Activated T-helper 1 cell treated with anti-CD3 and anti-CD28 coated beads, Interleukin-12 subunit alpha, Interleukin-12 subunit beta, Interleukin-2, Interleukin-4 antibody, amounts not matched to agents 30 ng/mL and 10 ng/mL and 1 ng/mL, durations not matched to agents 14 hours and 24 hours and 36 hours (primary cell): ENCODE data around the gene RIPPLY3. TPM values are rescaled to one million over a fixed set of nuclear protein-coding genes. Genes with fewer than 3 reads are reported as not detected.
"Not testable (repeated sequence)": the region's sequence is repeated elsewhere in the genome, so short reads cannot be mapped to it uniquely, and the experiment has no call there.

Source experiments
- DNase-seq: peaks from one replicate; pipeline ENCODE4 v3.0.0; 2021; ENCODE audit warnings: low spot score
- H3K27ac Mint-ChIP-seq: one replicate; pipeline ENCODE4 v1.8.0; 2021; ENCODE audit warnings: mild to moderate bottlenecking, mixed read lengths
- H3K27me3 Mint-ChIP-seq: one replicate; pipeline ENCODE4 v1.8.0; 2022; ENCODE audit warnings: mild to moderate bottlenecking, moderate library complexity, mixed read lengths; ENCODE audit not compliant: insufficient read depth
- H3K36me3 Mint-ChIP-seq: one replicate; pipeline ENCODE4 v1.8.0; 2021; ENCODE audit warnings: low read depth, mixed read lengths
- H3K4me1 Mint-ChIP-seq: one replicate; pipeline ENCODE4 v1.8.0; 2021; ENCODE audit warnings: low read depth, mixed read lengths
- H3K4me3 Mint-ChIP-seq: one replicate; pipeline ENCODE4 v1.8.0; 2021; ENCODE audit warnings: mild to moderate bottlenecking, moderate library complexity, mixed read lengths
- H3K9me3 Mint-ChIP-seq: one replicate; pipeline ENCODE4 v1.8.0; 2021; ENCODE audit warnings: mixed read lengths
- intact Hi-C: fragments of 100-400 bp; cut with micrococcal nuclease; formaldehyde crosslinking; loops from one replicate; pipeline ENCODE4 v1.15.1; 2024
- total RNA-seq: library from RNA; stranded (reverse); gene quantifications from 2 replicates; pipeline ENCODE4 v1.2.3, GENCODE V29; 2022

Gene RIPPLY3
- total RNA-seq, 1 donor from 2014 or later: 0.10 TPM

GRCh38 chr21:37005548-37006485, 685 bp upstream of the RIPPLY3 start:
- intact Hi-C loops: loop anchor here (5.0 to 10.0 kb wide), 3 partner anchors 294 to 501 kb away; no protein-coding TSS in a partner anchor

GRCh38 chr21:37008724-37009123, 2.2 kb downstream of the RIPPLY3 start:
- intact Hi-C loops: loop anchor here (5.0 to 10.0 kb wide), 3 partner anchors 296 to 504 kb away; no protein-coding TSS in a partner anchor
- Mint-ChIP-seq H3K27me3 (peaks cover 27% of the 10 kb centered on the region), H3K4me1 (peaks cover 12% of the 10 kb centered on the region), H3K27ac (no peak overlapping the region), H3K4me3 (no peak overlapping the region), H3K9me3 (no peaks in the 10 kb centered on the region), H3K36me3 (no peaks in the 10 kb centered on the region)
- DNase-seq: no peak

More at GRCh38 chr21:37005548-37006485, 685 bp upstream of the RIPPLY3 start:
- Mint-ChIP-seq H3K27me3 (peaks cover 23% of the 10 kb centered on the region), H3K4me1 (peaks cover 20% of the 10 kb centered on the region), H3K36me3 (no peaks in the 10 kb centered on the region), H3K9me3 (no peaks in the 10 kb centered on the region), H3K4me3 (peak overlapping the region; percentile 22), H3K27ac (no peak overlapping the region)
- DNase-seq: no peak

GRCh38 chr21:37009740-37010341, 3.3 kb downstream of the RIPPLY3 start:
- Mint-ChIP-seq H3K4me3 (peak overlapping the region; percentile 63), H3K9me3 (no peaks in the 10 kb centered on the region), H3K36me3 (no peaks in the 10 kb centered on the region), H3K4me1 (peaks cover 12% of the 10 kb centered on the region), H3K27me3 (peaks cover 27% of the 10 kb centered on the region), H3K27ac (no peak overlapping the region)
- intact Hi-C loops: loop anchor here (1.0 to 10.0 kb wide), 7 partner anchors 21 to 505 kb away; partner anchors contain the start of gene HLCS
- DNase-seq: peak; percentile 69

DNA sequence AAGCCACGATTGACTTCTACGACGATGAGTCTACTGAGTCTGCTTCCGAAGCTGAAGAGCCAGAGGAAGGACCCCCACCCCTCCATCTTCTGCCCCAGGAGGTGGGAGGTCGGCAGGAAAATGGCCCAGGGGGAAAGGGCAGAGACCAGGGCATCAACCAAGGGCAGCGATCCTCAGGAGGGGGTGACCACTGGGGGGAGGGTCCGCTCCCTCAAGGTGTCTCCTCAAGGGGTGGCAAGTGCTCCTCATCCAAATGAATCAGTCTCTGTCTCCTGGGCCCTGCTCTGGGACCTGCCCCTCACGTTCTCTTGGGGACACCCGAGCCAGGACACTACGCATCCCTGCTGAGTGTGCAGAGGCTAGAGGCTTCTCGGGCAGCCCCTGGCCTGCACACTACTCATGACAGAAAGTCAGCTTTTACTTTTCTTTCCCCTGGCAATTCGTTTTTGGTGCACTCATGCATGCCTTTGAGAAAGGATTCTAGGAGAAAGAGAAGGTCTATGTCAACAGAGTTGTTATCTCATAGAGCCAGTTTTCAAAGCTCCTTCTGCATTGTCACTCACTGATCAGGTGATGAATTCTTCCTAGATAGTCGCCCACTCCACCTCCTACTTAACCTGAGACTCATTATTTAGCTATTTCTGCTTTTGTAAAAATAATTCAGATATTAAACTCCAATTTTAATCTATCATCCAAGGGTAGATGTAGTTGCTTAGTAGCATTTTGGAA, 11.6 kb downstream of the RIPPLY3 start:
- Mint-ChIP-seq H3K4me1 (no peaks in the 10 kb centered on the region), H3K4me3 (no peak overlapping the region), H3K9me3 (no peaks in the 10 kb centered on the region), H3K27me3 (peaks cover 5% of the 10 kb centered on the region), H3K36me3 (no peaks in the 10 kb centered on the region), H3K27ac (no peak overlapping the region)
- intact Hi-C loops: no loop called here
- DNase-seq: no peak

DNA sequence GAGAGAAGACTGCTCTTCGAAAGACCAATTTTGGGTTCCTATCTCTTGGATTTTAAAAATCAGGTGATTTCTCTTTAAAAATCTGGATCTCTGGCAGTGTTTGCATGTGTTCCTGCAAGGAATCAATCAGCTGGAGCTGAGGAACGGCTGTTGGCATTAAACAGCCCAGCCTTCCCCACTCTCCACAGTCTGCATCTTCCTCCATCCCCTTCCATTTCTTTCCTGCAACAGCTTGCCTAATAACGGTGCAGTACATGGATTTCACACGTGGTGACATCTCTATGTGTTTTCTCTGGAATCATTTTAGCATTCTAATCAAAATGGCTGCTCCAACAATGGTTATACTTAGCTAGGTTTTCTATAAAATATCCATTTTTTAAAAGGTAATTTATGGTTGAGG, 20.0 kb downstream of the RIPPLY3 start:
- Mint-ChIP-seq H3K9me3 (no peaks in the 10 kb centered on the region), H3K36me3 (no peaks in the 10 kb centered on the region), H3K27ac (no peak overlapping the region), H3K4me3 (no peak overlapping the region), H3K27me3 (peaks cover 5% of the 10 kb centered on the region), H3K4me1 (no peaks in the 10 kb centered on the region)
- intact Hi-C loops: no loop called here
- no peak for DNase-seq

GRCh38 chr21:37028570-37028969, 22.1 kb downstream of the RIPPLY3 start:
- Mint-ChIP-seq H3K36me3 (no peaks in the 10 kb centered on the region), H3K9me3 (no peaks in the 10 kb centered on the region), H3K27me3 (peaks cover 5% of the 10 kb centered on the region), H3K27ac (no peak overlapping the region), H3K4me1 (no peaks in the 10 kb centered on the region), H3K4me3 (no peak overlapping the region)
- no peak for DNase-seq
- intact Hi-C loops: no loop called here

GRCh38 chr21:37030864-37031263, 24.4 kb downstream of the RIPPLY3 start:
- intact Hi-C loops: no loop called here
- Mint-ChIP-seq H3K9me3 (no peaks in the 10 kb centered on the region), H3K27me3 (no peaks in the 10 kb centered on the region), H3K36me3 (no peaks in the 10 kb centered on the region), H3K4me1 (no peaks in the 10 kb centered on the region), H3K27ac (no peak overlapping the region), H3K4me3 (no peak overlapping the region)
- DNase-seq: no peak

DNA sequence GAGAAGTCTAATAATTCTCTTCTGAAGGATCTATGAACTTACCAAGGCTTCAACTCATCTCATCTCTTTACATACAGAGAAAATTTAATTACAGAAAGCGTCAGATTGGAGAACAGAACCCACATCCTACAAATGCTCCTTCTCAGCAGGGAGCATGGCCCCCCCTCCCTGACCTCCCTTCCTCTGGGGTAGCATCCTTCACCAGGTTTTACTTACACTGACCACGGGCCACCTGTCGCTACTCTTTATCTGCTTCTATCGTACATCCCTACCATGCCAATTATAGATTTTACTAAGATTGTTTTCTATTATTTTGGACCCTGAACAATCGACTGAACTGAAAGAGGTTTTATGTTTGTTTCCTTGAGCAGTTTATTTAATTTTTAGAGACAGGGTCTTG, 25.8 kb downstream of the RIPPLY3 start:
- Mint-ChIP-seq H3K27ac (no peak overlapping the region), H3K4me1 (no peaks in the 10 kb centered on the region), H3K9me3 (no peaks in the 10 kb centered on the region), H3K36me3 (no peaks in the 10 kb centered on the region), H3K27me3 (peaks cover 3% of the 10 kb centered on the region), H3K4me3 (no peak overlapping the region)
- DNase-seq: no peak
- intact Hi-C loops: no loop called here

- Mint-ChIP-seq H3K9me3 (no peaks in the 10 kb centered on the region), H3K27ac (no peak overlapping the region), H3K36me3 (no peaks in the 10 kb centered on the region), H3K4me1 (no peaks in the 10 kb centered on the region), H3K27me3 (peaks cover 3% of the 10 kb centered on the region), H3K4me3 (no peak overlapping the region)
- intact Hi-C loops: no loop called here
- DNase-seq: no peak
Observed at GRCh38 chr21:37032877-37033471, 26.5 kb downstream of the RIPPLY3 start.

- H3K9me3 Mint-ChIP-seq, intact Hi-C loops, H3K36me3 Mint-ChIP-seq, DNase-seq, H3K4me1 Mint-ChIP-seq, H3K4me3 Mint-ChIP-seq, H3K27me3 Mint-ChIP-seq, H3K27ac Mint-ChIP-seq: not testable (repeated sequence)
Observed at GRCh38 chr21:37034394-37034793, 27.9 kb downstream of the RIPPLY3 start.

DNA sequence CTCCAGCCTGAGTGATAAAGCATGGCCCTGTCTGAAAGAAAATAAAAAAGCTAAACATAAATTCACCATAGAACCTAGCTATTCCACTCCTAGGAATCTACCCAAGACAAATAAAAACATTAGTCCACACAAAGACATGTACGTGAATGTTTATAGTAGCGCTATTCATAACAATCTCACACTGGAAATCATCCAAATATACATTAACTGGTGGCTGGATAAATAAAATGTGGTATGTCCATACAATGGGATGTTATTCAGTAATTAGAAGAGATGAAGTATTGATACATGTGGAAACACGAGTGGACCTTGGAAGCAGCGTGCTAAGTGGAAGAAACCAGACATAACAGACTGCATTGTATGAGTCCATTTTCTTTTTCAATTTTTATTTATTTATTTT, 29.7 kb downstream of the RIPPLY3 start:
- no peak for DNase-seq
- Mint-ChIP-seq H3K36me3 (no peaks in the 10 kb centered on the region), H3K27me3 (peaks cover 3% of the 10 kb centered on the region), H3K4me3 (no peak overlapping the region), H3K27ac (no peak overlapping the region), H3K4me1 (no peaks in the 10 kb centered on the region), H3K9me3 (no peaks in the 10 kb centered on the region)
- intact Hi-C loops: no loop called here

- intact Hi-C loops: no loop called here
- no peak for DNase-seq
- no peaks in the 10 kb centered on the region for H3K9me3 Mint-ChIP-seq
- no peaks in the 10 kb centered on the region for H3K4me1 Mint-ChIP-seq
- no peaks in the 10 kb centered on the region for H3K36me3 Mint-ChIP-seq
- no peak overlapping the region for H3K27ac Mint-ChIP-seq
- no peak overlapping the region for H3K4me3 Mint-ChIP-seq
- H3K27me3 Mint-ChIP-seq: peaks cover 3% of the 10 kb centered on the region
Observed at GRCh38 chr21:37039411-37040075, 33.0 kb downstream of the RIPPLY3 start.
